Upper lobe of right lung (tissue), 1 donor: ENCODE measurements around the gene SSBP3. TPM values are rescaled to one million over a fixed set of nuclear protein-coding genes. Genes with fewer than 3 reads are reported as not detected.

Source experiments
- ATAC-seq: fragments of 200-7000 bp; cut with Tn5 transposase; one replicate; pipeline ENCODE4 v1.9.1; 2020; ENCODE audit warnings: mild to moderate bottlenecking, moderate library complexity
- DNase-seq: peaks from one replicate; pipeline ENCODE4 v3.0.0-alpha.2; 2020
- H3K27ac ChIP-seq: fragments of 200-600 bp; one replicate; pipeline ENCODE4 v1.8.0; 2022
- H3K27me3 ChIP-seq: fragments of 200-600 bp; one replicate; pipeline ENCODE4 v1.8.0; 2022; ENCODE audit warnings: mild to moderate bottlenecking
- H3K36me3 ChIP-seq: fragments of 200-600 bp; one replicate; pipeline ENCODE4 v1.8.0; 2022
- H3K4me1 ChIP-seq: fragments of 200-600 bp; one replicate; pipeline ENCODE4 v1.8.0; 2022
- H3K4me3 ChIP-seq: fragments of 200-600 bp; one replicate; pipeline ENCODE4 v1.8.0; 2022; ENCODE audit warnings: mild to moderate bottlenecking
- H3K9me3 ChIP-seq: fragments of 200-600 bp; one replicate; pipeline ENCODE4 v1.8.0; 2022
- CTCF ChIP-seq: fragments of 200-600 bp; IDR thresholded peaks from one replicate; pipeline ENCODE4 v1.8.0; 2022; ENCODE audit warnings: antibody characterized with exemption
- intact Hi-C: fragments of 100-400 bp; cut with DNase I; formaldehyde crosslinking; loops from one replicate; pipeline ENCODE4 v1.11.0; 2022
- total RNA-seq: library from RNA; stranded (reverse); fragmentation: NEBNext Ultra II Directional; extraction: Animal tissue kit (Norgen Biotek cat#: 25700); gene quantifications from one replicate; pipeline ENCODE4 v1.2.1, GENCODE V29; 2021
- donor health status: DM: no; HTN: yes; CAD: no; lungs with severe emphysema.

Gene SSBP3
- total RNA-seq, 1 donor from 2014 or later = 40.4 TPM

- H3K27ac ChIP-seq = no peak overlapping the region
- ATAC-seq = no peak
These were observed 44.9 kb downstream of the SSBP3 start for GRCh38 chr1:54361342-54361741.

GRCh38 chr1:54360165-54361005, 45.8 kb downstream of the SSBP3 start:
- H3K4me1 ChIP-seq = peaks cover 41% of the 10 kb centered on the region
- H3K27me3 ChIP-seq = no peaks in the 10 kb centered on the region
- H3K27ac ChIP-seq = no peak overlapping the region
- no peak overlapping the region for H3K4me3 ChIP-seq
- no peak for TF ChIP-seq CTCF
- H3K9me3 ChIP-seq = no peaks in the 10 kb centered on the region
- ATAC-seq = no peak
- no peaks in the 10 kb centered on the region for H3K36me3 ChIP-seq
- DNase-seq = no peak
- intact Hi-C loops = no loop called here

More at GRCh38 chr1:54361342-54361741, 44.9 kb downstream of the SSBP3 start:
- H3K27me3 ChIP-seq = no peaks in the 10 kb centered on the region
- H3K4me1 ChIP-seq = peaks cover 31% of the 10 kb centered on the region
- H3K9me3 ChIP-seq = no peaks in the 10 kb centered on the region
- H3K36me3 ChIP-seq = no peaks in the 10 kb centered on the region
- no peak for TF ChIP-seq CTCF
- H3K4me3 ChIP-seq = no peak overlapping the region
- intact Hi-C loops = no loop called here
- no peak for DNase-seq

DNA sequence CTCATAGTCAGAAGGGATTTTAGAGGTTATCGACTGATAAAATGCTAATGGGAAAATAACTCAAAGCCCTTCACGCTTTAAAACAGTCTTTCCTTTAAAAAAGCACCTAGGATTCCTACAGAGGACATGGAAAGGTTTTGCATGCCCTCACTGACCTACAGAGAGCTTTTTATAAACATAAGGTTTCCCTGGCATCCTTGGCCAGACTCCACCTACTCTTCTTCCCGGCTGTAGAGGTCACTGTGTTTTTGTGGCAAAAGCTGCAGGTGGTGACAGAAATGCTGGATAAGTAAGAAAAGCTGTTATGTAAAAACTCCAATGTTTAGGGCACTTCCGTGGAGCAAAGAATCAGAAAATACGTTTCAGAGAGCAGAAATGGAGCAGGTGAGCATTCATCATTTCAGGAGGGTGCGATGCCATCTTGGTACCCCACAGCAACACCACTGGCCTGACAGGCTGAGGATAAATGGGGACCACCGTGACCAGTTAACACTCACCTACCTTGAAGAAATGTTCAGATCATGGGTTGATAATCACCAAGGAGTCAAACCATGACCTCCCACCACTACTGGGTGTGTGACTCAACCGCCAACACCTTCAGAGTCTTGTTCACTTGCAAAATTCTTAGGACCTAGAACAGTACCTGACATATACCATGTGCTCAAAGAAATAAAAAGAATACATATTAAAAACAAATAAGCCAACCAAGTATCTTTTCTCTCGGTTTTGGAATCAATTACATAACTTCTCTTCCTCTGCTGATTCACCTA, 46.6 kb downstream of the SSBP3 start:
- intact Hi-C loops = no loop called here
- no peak for TF ChIP-seq CTCF
- Histone ChIP-seq H3K27ac (no peak overlapping the region), H3K36me3 (no peaks in the 10 kb centered on the region), H3K27me3 (no peaks in the 10 kb centered on the region), H3K4me3 (no peak overlapping the region), H3K4me1 (peaks cover 39% of the 10 kb centered on the region), H3K9me3 (no peaks in the 10 kb centered on the region)
- no peak for ATAC-seq
- DNase-seq = no peak

GRCh38 chr1:54358503-54359168, 47.6 kb downstream of the SSBP3 start:
- H3K9me3 ChIP-seq = no peaks in the 10 kb centered on the region
- DNase-seq = no peak
- H3K4me1 ChIP-seq = peaks cover 33% of the 10 kb centered on the region
- no peaks in the 10 kb centered on the region for H3K36me3 ChIP-seq
- ATAC-seq = no peak
- no peak overlapping the region for H3K4me3 ChIP-seq
- H3K27ac ChIP-seq = no peak overlapping the region
- H3K27me3 ChIP-seq = no peaks in the 10 kb centered on the region
- no peak for TF ChIP-seq CTCF
- intact Hi-C loops = no loop called here

GRCh38 chr1:54357967-54358366, 48.2 kb downstream of the SSBP3 start:
- intact Hi-C loops = no loop called here
- H3K4me1 ChIP-seq = peaks cover 33% of the 10 kb centered on the region

More at GRCh38 chr1:54357967-54358366, 48.2 kb downstream of the SSBP3 start:
- no peak overlapping the region for H3K27ac ChIP-seq
- H3K27me3 ChIP-seq = no peaks in the 10 kb centered on the region
- no peaks in the 10 kb centered on the region for H3K9me3 ChIP-seq
- ATAC-seq = peak; percentile 22
- H3K4me3 ChIP-seq = no peak overlapping the region
- no peaks in the 10 kb centered on the region for H3K36me3 ChIP-seq
- TF ChIP-seq CTCF = no peak
- no peak for DNase-seq
